Hematopoietic multipotent progenitor cell (in vitro differentiated cells): Measurements from ENCODE around the gene NPTN. TPM values are rescaled to one million over a fixed set of nuclear protein-coding genes. Genes with fewer than 3 reads are reported as not detected.

Experiments used
- DNase-seq, 3 donors: peaks; one replicate each; pipeline ENCODE4 v3.0.0-alpha.2; 2011 to 2015; ENCODE audit warnings: low read depth in 2 of 3, low spot score in 2 of 3
- total RNA-seq: library from RNA; depleted of rRNA; stranded (reverse); fragments of >200 nt; gene quantifications from one replicate; pipeline ENCODE4 v1.2.3, GENCODE V29; 2012

NPTN gene
- total RNA-seq, 1 donor: 24.5 TPM

DNA sequence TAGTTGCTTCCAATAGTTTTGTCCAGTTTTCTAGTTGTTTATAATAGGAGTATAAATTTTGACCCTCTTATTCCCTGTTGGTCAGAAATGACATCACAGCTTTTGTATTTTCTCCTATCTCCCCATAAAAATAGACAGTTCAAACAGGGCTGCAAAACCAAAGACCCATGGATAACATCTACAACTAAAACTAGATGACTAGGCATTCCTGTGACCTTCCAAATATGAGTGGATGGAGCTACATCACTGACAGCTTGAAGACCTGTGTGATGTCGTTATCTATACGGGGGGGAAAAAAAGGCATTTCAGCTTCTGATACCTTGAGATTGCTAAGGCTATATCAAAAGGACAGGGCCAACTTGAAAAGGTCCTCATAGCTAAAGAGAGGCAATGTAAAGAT is 105.6 kb downstream of the NPTN start:
- DNase-seq: no peak

DNA sequence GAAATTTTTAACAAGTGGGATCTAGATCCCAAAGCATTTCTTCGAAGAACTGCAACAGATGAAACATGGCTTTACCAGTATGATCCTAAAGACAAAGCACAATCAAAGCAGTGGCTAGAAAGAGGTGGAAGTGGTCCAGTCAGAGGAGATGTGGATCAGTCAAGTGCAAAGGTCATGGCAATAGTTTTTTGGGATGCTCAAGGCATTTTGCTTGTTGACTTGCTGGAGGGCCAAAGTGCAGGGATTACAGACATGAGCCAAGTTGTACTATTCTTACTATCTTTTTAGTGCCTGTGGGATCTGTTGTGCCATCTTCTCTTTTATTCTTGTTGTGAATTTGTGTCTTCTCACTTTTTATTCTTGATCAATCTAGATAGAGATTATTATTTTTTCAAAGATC is 108.3 kb downstream of the NPTN start:
- DNase-seq: no peak

DNA sequence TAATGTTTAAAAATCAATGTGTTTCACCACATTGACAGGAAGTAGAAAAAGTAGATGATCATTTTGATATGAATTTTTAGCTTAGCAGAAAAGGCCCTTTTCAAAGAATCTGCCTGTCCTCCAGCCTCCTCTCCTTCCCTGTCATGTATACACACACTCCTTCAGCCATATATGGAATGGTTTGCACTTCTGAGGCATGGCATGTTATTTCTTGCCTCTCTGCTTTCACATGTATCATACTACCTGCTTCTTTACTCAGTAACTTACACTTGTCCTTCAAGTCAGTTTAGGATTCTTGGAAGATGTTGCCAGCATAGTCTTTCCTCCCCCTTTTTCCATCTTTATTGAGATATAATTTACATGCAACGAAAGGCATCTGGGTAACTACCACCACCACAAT is 111.2 kb downstream of the NPTN start:
- no peak for DNase-seq

DNA sequence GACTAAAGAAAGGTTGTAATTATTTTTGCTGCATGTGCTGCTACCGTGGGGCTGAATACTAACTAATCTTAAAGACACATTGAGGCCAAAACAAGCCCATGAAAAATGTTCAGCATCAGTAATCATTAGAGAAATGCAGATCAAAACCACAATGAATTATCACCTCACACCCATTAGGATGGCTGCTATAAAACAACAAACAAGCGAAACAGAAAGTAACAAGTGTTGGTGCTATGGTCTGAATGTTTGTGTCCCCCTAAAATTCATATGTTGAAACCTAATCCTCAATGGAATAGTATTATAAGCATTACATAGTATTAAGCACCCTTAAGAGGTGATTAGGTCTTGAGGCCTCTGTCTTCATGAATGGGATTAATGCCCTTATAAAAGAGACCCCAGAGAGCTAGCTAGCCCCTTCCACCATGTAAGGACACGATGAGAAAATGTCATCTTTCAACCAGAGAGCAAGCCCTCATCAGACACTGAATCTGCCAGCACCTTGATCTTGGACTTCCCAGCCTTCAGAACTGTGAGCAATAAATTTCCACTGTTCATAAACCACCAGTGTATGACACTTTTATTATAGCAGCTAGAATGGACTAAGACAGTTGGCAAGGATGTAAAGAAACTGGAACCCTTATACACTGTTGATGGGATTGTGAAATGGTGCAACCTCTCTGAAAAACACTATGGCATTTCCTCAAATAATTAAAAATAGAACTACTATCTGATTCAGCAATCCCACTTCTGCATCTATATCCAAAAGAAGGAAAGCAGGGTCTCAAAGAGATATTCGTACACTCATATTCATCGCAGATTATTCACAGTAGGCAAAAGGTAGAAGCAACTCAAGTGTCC is 114.1 kb downstream of the NPTN start:
- no peak for DNase-seq

DNA sequence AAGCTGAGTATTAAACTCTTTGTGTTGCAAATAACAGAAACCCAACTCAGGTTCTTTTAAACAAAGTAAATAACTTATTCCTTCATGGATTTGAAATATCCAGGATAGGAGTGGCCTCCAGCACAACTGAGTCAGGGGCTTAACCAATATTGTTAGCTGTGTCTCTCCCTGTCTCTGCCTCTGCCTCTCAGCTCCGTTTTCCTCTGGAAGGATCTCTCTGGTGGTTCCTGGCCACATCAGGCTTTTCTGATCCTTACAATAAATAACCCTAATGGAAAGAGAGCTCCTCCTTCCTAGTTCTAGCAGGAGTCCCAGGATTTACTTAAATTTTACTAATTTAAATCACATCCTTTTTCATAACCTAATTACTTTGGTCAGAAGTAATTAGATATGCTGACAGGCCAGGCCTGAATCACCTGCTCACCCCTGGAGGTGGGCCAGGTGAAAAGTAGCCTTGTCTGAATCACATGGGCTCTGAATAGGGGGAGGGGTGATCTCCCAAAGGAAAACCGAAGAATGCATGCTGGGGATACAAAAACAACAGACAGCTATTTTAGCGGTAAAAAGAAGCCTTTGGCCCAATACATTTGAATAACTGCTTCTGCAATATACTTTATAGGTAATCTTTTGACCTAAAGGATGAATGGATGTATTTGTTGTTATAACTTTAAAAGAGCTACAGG is 114.9 kb downstream of the NPTN start:
- no peak for DNase-seq

DNA sequence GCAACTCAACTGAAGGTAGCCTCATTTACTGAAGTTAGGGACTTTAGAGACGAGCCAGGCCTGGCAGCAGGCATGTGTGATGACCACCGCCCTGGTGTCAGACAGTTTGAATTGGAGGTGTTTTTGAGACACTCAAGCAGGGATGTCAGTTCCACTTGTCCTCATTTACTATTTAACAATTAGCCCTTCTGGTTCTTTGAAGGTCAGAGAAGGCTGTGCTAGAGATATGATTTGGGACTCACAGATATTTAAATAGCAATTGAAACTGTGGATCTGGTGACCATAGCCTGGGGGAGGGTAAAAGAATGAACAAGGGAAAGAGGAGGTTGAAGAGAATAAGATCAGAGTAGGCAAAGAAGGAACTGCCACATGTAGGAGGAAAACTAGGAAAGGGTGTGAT is 115.6 kb downstream of the NPTN start:
- no peak for DNase-seq

DNA sequence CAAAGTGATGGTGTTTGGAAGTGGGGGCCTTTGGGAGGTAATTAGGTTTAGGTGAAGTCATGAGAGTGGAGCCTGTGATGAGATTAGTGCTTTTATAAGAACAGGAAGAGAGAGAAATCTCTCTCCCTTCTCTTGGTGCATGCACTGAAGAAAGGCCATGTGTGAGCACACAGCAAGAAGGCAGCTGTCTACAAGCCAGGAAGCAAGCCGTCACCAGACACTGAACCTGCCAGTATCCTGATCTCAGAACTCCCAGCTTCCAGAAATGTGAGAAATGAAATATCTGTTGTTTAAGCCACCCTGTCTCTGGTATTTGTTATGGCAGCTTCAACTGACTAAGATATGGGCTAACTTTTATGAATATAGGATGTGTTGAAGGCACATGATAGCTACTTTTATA is 117.7 kb downstream of the NPTN start:
- no peak for DNase-seq

Other genes with a start within 250 kb of the NPTN start
- gene REC114, start 190.2 kb downstream of the NPTN start, total RNA-seq: not detected
- gene CD276, start 51.0 kb upstream of the NPTN start, total RNA-seq: 1.3 TPM
- gene INSYN1, start 120.0 kb upstream of the NPTN start, total RNA-seq: not detected
- gene TBC1D21, start 240.2 kb upstream of the NPTN start, total RNA-seq: not detected